ENCODE data around the gene CLECL1.

CLECL1 gene

DNA sequence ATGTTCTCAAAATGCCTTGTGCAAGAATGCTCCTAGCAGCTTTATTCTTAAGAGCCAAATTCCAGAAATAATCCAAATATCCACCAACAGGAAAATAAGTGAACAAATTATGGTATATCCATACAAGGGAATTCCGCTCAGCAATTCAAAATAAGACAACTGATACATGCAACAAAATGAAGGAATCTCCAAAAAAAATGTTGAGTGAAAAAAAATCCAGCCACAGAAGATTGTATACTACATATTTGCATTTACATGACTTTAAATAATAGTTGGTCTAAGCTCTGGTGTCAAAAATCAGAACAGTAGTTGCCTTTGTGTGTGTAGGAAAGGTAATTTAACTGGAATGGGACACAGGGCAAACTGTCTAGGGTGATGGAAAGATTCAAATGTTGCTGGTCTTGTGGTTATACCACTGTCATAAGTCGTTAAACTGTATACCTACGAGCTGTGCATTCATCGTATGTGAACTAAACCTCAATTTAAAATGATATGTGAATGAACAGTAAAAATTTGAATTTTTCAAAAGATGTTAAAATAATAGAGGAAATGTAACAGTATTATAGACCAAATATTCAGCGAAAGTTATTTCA is 24.6 kb upstream of the CLECL1 start:
- Histone ChIP-seq H2AK5ac (ENCODE audit: low read length, severe bottlenecking) (no peak overlapping the region), H3K4me3 (ENCODE audit: insufficient read depth in 1 of 2, low read depth in 1 of 2, low read length in 2 of 2) (no peak overlapping the region), H3K23ac (ENCODE audit: low read length in 2 of 2) (no peak overlapping the region), H3K18ac (ENCODE audit: low read depth in 1 of 2, low read length in 2 of 2) (no peak overlapping the region), H2BK12ac (ENCODE audit: low read length in 2 of 2) (no peak overlapping the region), H2BK5ac (ENCODE audit: low read depth, low read length, poor library complexity, severe bottlenecking) (no peak overlapping the region), H3K36me3 (ENCODE audit: control insufficient read depth in 1 of 2, insufficient read depth in 2 of 2, low read depth in 1 of 2, low read length in 2 of 2) (no peaks in the 10 kb centered on the region), H3K9me3 (ENCODE audit: control insufficient read depth, low read length) (no peaks in the 10 kb centered on the region), H3K79me1 (replicated peaks; ENCODE audit: low read length, poor library complexity, severe bottlenecking) (no peaks in the 10 kb centered on the region), H4K8ac (ENCODE audit: low read length) (no peak overlapping the region), H2BK120ac (ENCODE audit: low read depth, low read length) (no peak overlapping the region), H3K4me1 (ENCODE audit: control insufficient read depth, insufficient read depth, low read depth, low read length) (no peaks in the 10 kb centered on the region), H4K91ac (ENCODE audit: low read length) (no peak overlapping the region), H3K9ac (ENCODE audit: low read length) (no peak overlapping the region), H2AFZ (ENCODE audit: low read depth, low read length) (no peak overlapping the region), H3K27me3 (ENCODE audit: control insufficient read depth in 1 of 2, insufficient read depth in 1 of 2, low read length in 2 of 2) (no peaks in the 10 kb centered on the region), H3K4ac (ENCODE audit: low read depth in 1 of 2, low read length in 2 of 2) (no peak overlapping the region), H3K14ac (ENCODE audit: low read length in 2 of 2) (no peak overlapping the region), H3K4me2 (ENCODE audit: low read length, poor library complexity, severe bottlenecking) (no peak overlapping the region), H2BK15ac (ENCODE audit: low read depth, poor library complexity, severe bottlenecking) (no peak overlapping the region), H3K27ac (ENCODE audit: low read length, poor library complexity, severe bottlenecking) (no peak overlapping the region)
- DNase-seq = no peak
- 90% methylated on average over 2 of the region's 5 CpGs for whole genome bisulfite sequencing

DNA sequence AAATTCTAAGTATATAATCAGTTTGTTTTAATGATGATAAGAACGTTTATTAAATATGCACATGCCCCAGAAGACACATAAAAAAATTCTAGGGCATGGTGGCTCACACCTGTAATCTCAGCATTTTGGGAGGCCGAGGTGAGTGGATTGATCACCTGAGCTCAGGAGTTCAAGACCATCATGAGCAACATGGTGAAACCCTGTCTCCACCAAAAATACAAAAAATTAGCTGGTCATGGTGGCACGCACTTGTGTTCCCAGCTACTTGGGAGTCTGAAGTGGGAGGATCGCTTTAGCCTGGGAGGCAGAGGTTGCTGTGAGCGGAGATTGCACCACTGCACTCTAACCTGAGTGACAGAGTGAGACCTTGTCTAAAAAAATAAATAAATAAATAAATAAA is 23.8 kb upstream of the CLECL1 start:
- no peak overlapping the region for H3K27ac ChIP-seq (ENCODE audit: low read length, poor library complexity, severe bottlenecking)
- no peak overlapping the region for H3K4me2 ChIP-seq (ENCODE audit: low read length, poor library complexity, severe bottlenecking)
- no peaks in the 10 kb centered on the region for H3K36me3 ChIP-seq (ENCODE audit: control insufficient read depth in 1 of 2, insufficient read depth in 2 of 2, low read depth in 1 of 2, low read length in 2 of 2)
- no peak for DNase-seq
- H3K14ac ChIP-seq (ENCODE audit: low read length in 2 of 2) = no peak overlapping the region
- no peak overlapping the region for H3K9ac ChIP-seq (ENCODE audit: low read length)
- H2AK5ac ChIP-seq (ENCODE audit: low read length, severe bottlenecking) = no peak overlapping the region
- H3K9me3 ChIP-seq (ENCODE audit: control insufficient read depth, low read length) = no peaks in the 10 kb centered on the region
- no peak overlapping the region for H2BK12ac ChIP-seq (ENCODE audit: low read length in 2 of 2)
- no peak overlapping the region for H3K4ac ChIP-seq (ENCODE audit: low read depth in 1 of 2, low read length in 2 of 2)
- H4K8ac ChIP-seq (ENCODE audit: low read length) = no peak overlapping the region
- H3K4me3 ChIP-seq (ENCODE audit: insufficient read depth in 1 of 2, low read depth in 1 of 2, low read length in 2 of 2) = no peak overlapping the region
- H4K91ac ChIP-seq (ENCODE audit: low read length) = no peak overlapping the region
- no peak overlapping the region for H2AFZ ChIP-seq (ENCODE audit: low read depth, low read length)
- WGBS = 98% methylated on average over 5 of the region's 5 CpGs
- no peak overlapping the region for H2BK15ac ChIP-seq (ENCODE audit: low read depth, poor library complexity, severe bottlenecking)
- no peak overlapping the region for H2BK5ac ChIP-seq (ENCODE audit: low read depth, low read length, poor library complexity, severe bottlenecking)
- no peaks in the 10 kb centered on the region for H3K4me1 ChIP-seq (ENCODE audit: control insufficient read depth, insufficient read depth, low read depth, low read length)
- no peak overlapping the region for H3K18ac ChIP-seq (ENCODE audit: low read depth in 1 of 2, low read length in 2 of 2)
- no peak overlapping the region for H3K23ac ChIP-seq (ENCODE audit: low read length in 2 of 2)
- no peaks in the 10 kb centered on the region for H3K79me1 ChIP-seq (replicated peaks; ENCODE audit: low read length, poor library complexity, severe bottlenecking)
- H2BK120ac ChIP-seq (ENCODE audit: low read depth, low read length) = no peak overlapping the region
- no peaks in the 10 kb centered on the region for H3K27me3 ChIP-seq (ENCODE audit: control insufficient read depth in 1 of 2, insufficient read depth in 1 of 2, low read length in 2 of 2)

DNA sequence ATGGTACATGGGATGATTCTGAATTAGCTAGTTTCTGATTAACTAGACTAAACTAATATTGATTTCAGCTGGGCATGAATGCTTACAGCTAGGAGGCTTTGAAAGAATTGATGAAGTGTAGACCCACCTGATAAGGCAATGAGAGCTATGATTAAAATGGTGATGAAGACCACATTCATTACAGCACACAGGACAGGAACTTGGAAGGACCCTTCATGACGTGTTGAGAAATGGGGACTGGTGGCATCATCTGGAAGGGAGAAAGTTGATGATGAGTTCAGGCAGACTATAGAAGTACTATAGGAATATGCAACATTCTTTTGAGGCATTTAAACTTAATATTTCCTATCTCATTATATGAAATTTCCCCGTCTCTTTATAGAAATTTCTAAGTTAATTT is 23.3 kb upstream of the CLECL1 start:
- Histone ChIP-seq H2BK5ac (ENCODE audit: low read depth, low read length, poor library complexity, severe bottlenecking) (no peak overlapping the region), H2BK120ac (ENCODE audit: low read depth, low read length) (no peak overlapping the region), H2BK15ac (ENCODE audit: low read depth, poor library complexity, severe bottlenecking) (no peak overlapping the region), H4K91ac (ENCODE audit: low read length) (no peak overlapping the region), H3K18ac (ENCODE audit: low read depth in 1 of 2, low read length in 2 of 2) (no peak overlapping the region), H3K79me1 (replicated peaks; ENCODE audit: low read length, poor library complexity, severe bottlenecking) (no peaks in the 10 kb centered on the region), H3K36me3 (ENCODE audit: control insufficient read depth in 1 of 2, insufficient read depth in 2 of 2, low read depth in 1 of 2, low read length in 2 of 2) (no peaks in the 10 kb centered on the region), H3K27ac (ENCODE audit: low read length, poor library complexity, severe bottlenecking) (no peak overlapping the region), H3K4me1 (ENCODE audit: control insufficient read depth, insufficient read depth, low read depth, low read length) (no peaks in the 10 kb centered on the region), H3K9me3 (ENCODE audit: control insufficient read depth, low read length) (no peaks in the 10 kb centered on the region), H3K23ac (ENCODE audit: low read length in 2 of 2) (no peak overlapping the region), H4K8ac (ENCODE audit: low read length) (no peak overlapping the region), H3K14ac (ENCODE audit: low read length in 2 of 2) (no peak overlapping the region), H3K4me2 (ENCODE audit: low read length, poor library complexity, severe bottlenecking) (no peak overlapping the region), H2AK5ac (ENCODE audit: low read length, severe bottlenecking) (no peak overlapping the region), H2AFZ (ENCODE audit: low read depth, low read length) (no peak overlapping the region), H3K27me3 (ENCODE audit: control insufficient read depth in 1 of 2, insufficient read depth in 1 of 2, low read length in 2 of 2) (no peaks in the 10 kb centered on the region), H3K4ac (ENCODE audit: low read depth in 1 of 2, low read length in 2 of 2) (no peak overlapping the region), H3K9ac (ENCODE audit: low read length) (no peak overlapping the region), H3K4me3 (ENCODE audit: insufficient read depth in 1 of 2, low read depth in 1 of 2, low read length in 2 of 2) (no peak overlapping the region), H2BK12ac (ENCODE audit: low read length in 2 of 2) (no peak overlapping the region)
- 83% methylated on average over 1 of the region's 2 CpGs for WGBS
- no peak for DNase-seq

DNA sequence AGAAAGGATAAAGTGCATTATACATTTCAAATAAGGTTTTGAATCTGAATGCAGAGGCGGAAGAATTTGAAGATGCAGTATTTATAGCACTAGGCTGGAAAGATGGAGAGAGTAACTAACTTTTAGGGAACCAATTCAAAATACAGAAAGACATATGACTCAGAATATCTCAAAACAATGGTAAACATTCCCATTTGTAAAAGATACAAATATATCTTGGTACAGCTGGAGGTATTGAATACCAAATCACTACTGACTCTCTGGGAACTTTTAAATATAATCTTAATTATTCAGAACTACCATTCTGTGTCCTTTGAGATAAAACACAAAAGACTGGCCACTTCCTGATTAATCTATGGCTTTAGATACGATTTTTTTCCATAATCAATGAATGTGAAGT is 22.7 kb upstream of the CLECL1 start:
- H3K9ac ChIP-seq (ENCODE audit: low read length) = no peak overlapping the region
- no peak overlapping the region for H3K14ac ChIP-seq (ENCODE audit: low read length in 2 of 2)
- no peak overlapping the region for H3K27ac ChIP-seq (ENCODE audit: low read length, poor library complexity, severe bottlenecking)
- H3K23ac ChIP-seq (ENCODE audit: low read length in 2 of 2) = no peak overlapping the region
- H3K79me1 ChIP-seq (replicated peaks; ENCODE audit: low read length, poor library complexity, severe bottlenecking) = no peaks in the 10 kb centered on the region
- H2BK12ac ChIP-seq (ENCODE audit: low read length in 2 of 2) = no peak overlapping the region
- no peak overlapping the region for H2BK15ac ChIP-seq (ENCODE audit: low read depth, poor library complexity, severe bottlenecking)
- no peak overlapping the region for H3K18ac ChIP-seq (ENCODE audit: low read depth in 1 of 2, low read length in 2 of 2)
- H4K91ac ChIP-seq (ENCODE audit: low read length) = no peak overlapping the region
- no peak overlapping the region for H2AFZ ChIP-seq (ENCODE audit: low read depth, low read length)
- H3K27me3 ChIP-seq (ENCODE audit: control insufficient read depth in 1 of 2, insufficient read depth in 1 of 2, low read length in 2 of 2) = no peaks in the 10 kb centered on the region
- no peak overlapping the region for H3K4me2 ChIP-seq (ENCODE audit: low read length, poor library complexity, severe bottlenecking)
- H3K36me3 ChIP-seq (ENCODE audit: control insufficient read depth in 1 of 2, insufficient read depth in 2 of 2, low read depth in 1 of 2, low read length in 2 of 2) = no peaks in the 10 kb centered on the region
- no peak overlapping the region for H2BK120ac ChIP-seq (ENCODE audit: low read depth, low read length)
- no peak overlapping the region for H3K4me3 ChIP-seq (ENCODE audit: insufficient read depth in 1 of 2, low read depth in 1 of 2, low read length in 2 of 2)
- no peak for DNase-seq
- no peak overlapping the region for H2BK5ac ChIP-seq (ENCODE audit: low read depth, low read length, poor library complexity, severe bottlenecking)
- H3K4ac ChIP-seq (ENCODE audit: low read depth in 1 of 2, low read length in 2 of 2) = no peak overlapping the region
- WGBS = 100% methylated on average over 1 of the region's 2 CpGs
- no peak overlapping the region for H2AK5ac ChIP-seq (ENCODE audit: low read length, severe bottlenecking)
- H3K4me1 ChIP-seq (ENCODE audit: control insufficient read depth, insufficient read depth, low read depth, low read length) = no peaks in the 10 kb centered on the region
- no peak overlapping the region for H4K8ac ChIP-seq (ENCODE audit: low read length)
- H3K9me3 ChIP-seq (ENCODE audit: control insufficient read depth, low read length) = no peaks in the 10 kb centered on the region

All from mesenchymal stem cell (in vitro differentiated cells and primary cell).